ENCODE results near the gene HK1. TPM values are rescaled to one million over a fixed set of nuclear protein-coding genes. Genes with fewer than 3 reads are reported as not detected.

HK1 gene
- total RNA-seq, 4 donors from 2014 or later: 130 to 189 (median 142) TPM

GRCh38 chr10:69315100-69315542 is 36.8 kb downstream of the HK1 start:
- peaks cover 23 to 39% (median 24%) of the 10 kb centered on the region in 3 donors for H3K4me1 ChIP-seq
- WGBS, 2 donors: 83 to 89% methylated on average over 3 of the region's 3 CpGs
- intact Hi-C loops (cut with DNase I): no loop called here
- no peak for DNase-seq
- TF ChIP-seq CTCF (IDR thresholded peaks at IDR 0.05): no peak
- TF ChIP-seq POLR2A (IDR thresholded peaks at IDR 0.05): no peak
- H3K36me3 ChIP-seq: no peaks in the 10 kb centered on the region
- H3K4me3 ChIP-seq: no peak overlapping the region
- H3K9me3 ChIP-seq: no peaks in the 10 kb centered on the region
- no peak overlapping the region for H3K27ac ChIP-seq
- H3K27me3 ChIP-seq: no peaks in the 10 kb centered on the region

GRCh38 chr10:69315610-69316312 is 37.5 kb downstream of the HK1 start:
- no peak for DNase-seq
- TF ChIP-seq CTCF (IDR thresholded peaks at IDR 0.05) (no peak), POLR2A (IDR thresholded peaks at IDR 0.05) (no peak)
- Histone ChIP-seq H3K9me3 (no peaks in the 10 kb centered on the region), H3K27me3 (no peaks in the 10 kb centered on the region), H3K4me1 (peaks cover 30 to 45% (median 31%) of the 10 kb centered on the region in 3 donors), H3K36me3 (no peaks in the 10 kb centered on the region), H3K4me3 (no peak overlapping the region), H3K27ac (peak overlapping the region; percentile 63 to 100 (median 98))
- WGBS, 2 donors: 88 to 89% methylated on average over 5 to 6 of the region's 6 CpGs
- intact Hi-C loops (cut with DNase I): no loop called here

GRCh38 chr10:69316313-69317059 is 38.2 kb downstream of the HK1 start:
- 20 to 51% methylated on average over 5 to 6 of the region's 6 CpGs for WGBS, 2 donors
- TF ChIP-seq CTCF (IDR thresholded peaks at IDR 0.05) (no peak), POLR2A (IDR thresholded peaks at IDR 0.05) (no peak)
- no peaks in the 10 kb centered on the region for H3K9me3 ChIP-seq
- intact Hi-C loops (cut with DNase I): no loop called here
- H3K36me3 ChIP-seq: no peaks in the 10 kb centered on the region
- peak overlapping the region; percentile 63 to 100 (median 98) for H3K27ac ChIP-seq
- H3K4me3 ChIP-seq: no peak overlapping the region
- no peaks in the 10 kb centered on the region for H3K27me3 ChIP-seq
- DNase-seq: no peak
- peaks cover 37 to 52% (median 38%) of the 10 kb centered on the region in 3 donors for H3K4me1 ChIP-seq

- peak overlapping the region; percentile 95 to 100 (median 98) for H3K27ac ChIP-seq
- H3K4me3 ChIP-seq: peak overlapping the region in 1 of 4 donors; percentile 96
- WGBS, 2 donors: 71 to 100% methylated on average over 2 to 3 of the region's 3 CpGs
- no peaks in the 10 kb centered on the region for H3K36me3 ChIP-seq
- H3K27me3 ChIP-seq: no peaks in the 10 kb centered on the region
- no peaks in the 10 kb centered on the region for H3K9me3 ChIP-seq
- peaks cover 43 to 59% (median 44%) of the 10 kb centered on the region in 3 donors for H3K4me1 ChIP-seq
- intact Hi-C loops (cut with DNase I): no loop called here
- TF ChIP-seq CTCF (IDR thresholded peaks at IDR 0.05) (no peak), POLR2A (IDR thresholded peaks at IDR 0.05) (no peak)
- DNase-seq: no peak
Observed at GRCh38 chr10:69317175-69317604, 38.9 kb downstream of the HK1 start.

- 30% methylated on average over 2 of the region's 8 CpGs; no CpG with 5 or more reads in 1 of the 2 donors for WGBS, 2 donors
- Histone ChIP-seq H3K4me1 (peaks cover 43 to 64% (median 45%) of the 10 kb centered on the region in 3 donors), H3K27ac (peak overlapping the region; percentile 95 to 100 (median 98)), H3K4me3 (peak overlapping the region; percentile 85 to 96 (median 96)), H3K9me3 (no peaks in the 10 kb centered on the region), H3K36me3 (no peaks in the 10 kb centered on the region), H3K27me3 (no peaks in the 10 kb centered on the region)
- no peak for DNase-seq
- no peak for TF ChIP-seq POLR2A (IDR thresholded peaks at IDR 0.05)
- TF ChIP-seq CTCF (IDR thresholded peaks at IDR 0.05): no peak
- intact Hi-C loops (cut with DNase I): no loop called here
Observed at GRCh38 chr10:69317626-69318105, 39.4 kb downstream of the HK1 start.
